Measurements from ENCODE around the gene TRAF3.

Gene TRAF3

DNA sequence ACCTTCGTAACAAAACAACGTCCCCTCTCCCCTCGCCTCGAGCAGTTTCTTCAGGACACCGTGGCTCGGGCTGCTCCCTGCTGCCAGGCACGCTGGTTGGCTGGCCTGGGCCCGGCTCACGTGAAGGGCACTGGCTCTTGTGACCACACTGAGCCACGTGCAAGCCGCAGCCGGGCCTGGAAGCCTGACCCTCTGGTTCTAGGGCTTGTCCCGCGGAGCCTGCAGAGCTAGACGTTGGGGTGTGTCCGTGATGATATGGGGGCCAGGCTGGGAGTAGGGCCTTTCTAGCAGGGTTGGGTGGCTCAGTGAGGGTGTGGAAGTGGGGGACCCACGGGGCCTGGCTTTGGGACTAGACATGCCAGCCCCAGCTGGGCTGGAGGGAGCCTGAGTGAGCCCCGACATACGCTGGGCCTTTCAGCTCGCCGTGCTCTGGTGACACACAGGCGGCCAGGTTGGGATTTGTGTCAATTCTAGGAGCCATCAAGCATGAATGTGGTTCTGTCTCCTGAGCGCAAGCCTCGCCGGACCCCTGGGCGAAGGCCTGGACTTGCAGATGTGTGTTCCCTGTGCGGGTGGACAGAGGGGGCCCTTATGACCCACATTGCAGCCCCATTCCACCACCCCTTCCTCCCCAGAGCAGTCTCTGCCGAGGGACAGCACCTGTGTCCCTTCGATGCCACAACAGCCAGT is 131.7 kb downstream of the TRAF3 start:
- no peak for DNase-seq (ENCODE audit: low read depth)

DNA sequence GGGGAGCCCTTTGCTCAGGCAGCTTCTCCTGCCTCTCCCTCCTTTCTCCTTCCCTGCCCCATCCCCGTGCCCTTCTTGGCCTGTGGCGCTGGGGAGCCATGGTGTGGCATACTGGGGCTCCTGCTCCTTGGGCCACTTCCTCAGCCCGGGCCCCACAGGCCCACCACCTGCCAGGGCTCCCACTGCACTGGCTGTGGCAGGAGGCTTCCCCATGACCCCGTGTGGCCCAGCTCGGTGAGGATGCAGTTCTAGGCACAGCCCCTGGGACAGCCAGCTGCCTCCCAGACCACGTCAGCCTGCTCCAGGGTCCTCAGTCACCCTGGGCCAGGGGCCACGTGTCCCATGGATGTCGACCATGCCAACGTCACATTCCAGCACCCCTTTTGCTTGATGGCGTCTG is 132.2 kb downstream of the TRAF3 start:
- no peak for DNase-seq (ENCODE audit: low read depth)

DNA sequence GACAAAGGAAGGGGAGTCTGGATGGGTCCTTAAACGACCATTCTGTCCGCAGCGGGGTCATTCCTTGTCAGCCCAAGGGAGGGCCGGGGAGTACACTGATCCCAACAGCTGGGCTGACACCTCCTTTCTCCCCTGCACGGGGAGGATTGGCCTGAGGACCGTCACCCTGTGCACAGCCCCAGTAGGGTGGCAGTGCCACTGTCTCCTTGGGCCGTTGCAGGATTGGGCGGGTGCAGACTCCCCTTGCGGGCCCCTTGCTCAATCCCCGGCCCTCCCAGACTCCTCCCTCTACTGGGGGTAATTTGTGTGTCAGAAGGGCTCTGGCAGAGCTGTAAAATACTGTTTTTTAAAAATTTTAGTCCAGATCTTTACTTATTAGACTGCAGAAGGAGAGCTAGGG is 132.7 kb downstream of the TRAF3 start:
- no peak for DNase-seq (ENCODE audit: low read depth)

DNA sequence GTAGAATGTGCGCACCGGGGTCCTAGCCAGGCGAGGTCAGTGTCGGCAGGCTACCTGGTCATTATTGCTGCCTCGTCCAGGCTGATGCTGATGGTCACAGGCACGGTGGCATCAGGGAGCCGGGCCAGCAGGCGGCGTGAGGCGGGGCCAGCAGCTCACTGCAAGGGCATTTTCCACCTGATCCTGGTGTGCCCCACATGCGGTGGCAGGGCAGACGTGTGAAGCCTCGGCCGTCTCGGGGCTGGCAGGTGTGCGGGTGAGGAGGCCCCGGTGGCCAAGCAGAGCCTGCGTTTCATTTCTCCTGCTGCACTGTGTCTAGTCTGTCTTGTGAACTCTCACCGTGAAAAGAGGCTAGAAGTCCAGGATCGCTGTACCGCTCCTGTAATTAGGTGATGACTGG is 133.2 kb downstream of the TRAF3 start:
- DNase-seq (ENCODE audit: low read depth) = no peak

DNA sequence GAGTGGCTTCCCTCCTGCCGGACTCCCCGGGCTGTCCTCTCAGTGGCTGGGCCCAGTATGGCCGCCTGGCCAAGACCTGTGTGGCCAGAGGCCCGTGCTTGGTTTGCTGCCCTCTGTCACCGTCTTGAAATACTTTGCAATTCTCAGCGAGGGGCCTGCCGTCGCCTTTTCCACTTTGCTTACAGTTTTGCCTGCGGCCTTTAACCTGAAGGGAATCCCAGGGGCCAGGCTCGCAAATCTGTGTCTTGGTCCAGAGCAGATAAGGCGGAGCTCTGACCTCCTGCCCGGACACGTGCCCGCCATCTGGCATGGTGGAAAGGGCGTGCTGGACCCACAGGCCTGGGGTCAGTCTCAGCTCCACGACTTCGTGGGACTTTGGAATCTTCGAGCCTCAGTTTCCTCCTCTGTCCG is 134.3 kb downstream of the TRAF3 start:
- DNase-seq (ENCODE audit: low read depth) = no peak

DNA sequence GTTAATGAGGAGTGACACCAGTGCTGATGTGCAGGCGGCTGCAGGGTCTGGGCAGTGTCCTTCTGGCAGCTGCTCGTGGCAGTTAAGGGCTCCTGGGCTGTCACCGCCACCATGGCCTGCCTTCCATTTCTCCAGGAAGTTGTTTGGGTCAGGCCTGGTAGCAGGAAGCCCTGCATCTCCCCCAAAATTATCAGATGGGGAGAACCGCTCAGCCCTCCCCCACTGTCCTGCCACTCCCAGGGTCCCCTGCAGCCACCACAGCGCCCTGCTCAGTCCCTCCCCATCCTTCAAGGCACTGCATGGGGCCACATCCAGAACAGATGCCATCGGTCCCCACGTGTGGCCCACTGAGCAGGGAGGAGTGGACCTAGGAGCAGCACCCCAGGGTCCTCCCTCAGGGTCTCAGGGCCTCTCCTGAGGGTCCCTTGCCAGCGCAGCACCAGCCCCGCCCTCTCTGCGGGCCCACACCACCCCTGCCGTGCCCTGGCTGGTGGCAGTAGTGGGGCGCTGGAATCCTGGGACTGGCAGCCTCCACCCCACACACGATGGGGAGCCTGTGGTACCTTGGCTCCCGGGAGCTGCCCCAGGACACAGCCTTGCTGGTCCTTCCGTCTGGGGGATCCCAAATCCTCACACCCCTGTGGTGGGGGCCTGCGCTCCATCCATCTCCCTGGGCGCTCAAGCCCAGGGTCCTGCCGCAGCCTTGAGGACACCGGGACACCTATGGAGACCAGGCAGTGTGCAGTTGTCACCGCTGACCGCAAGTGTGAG is 134.9 kb downstream of the TRAF3 start:
- DNase-seq (ENCODE audit: low read depth) = no peak

DNA sequence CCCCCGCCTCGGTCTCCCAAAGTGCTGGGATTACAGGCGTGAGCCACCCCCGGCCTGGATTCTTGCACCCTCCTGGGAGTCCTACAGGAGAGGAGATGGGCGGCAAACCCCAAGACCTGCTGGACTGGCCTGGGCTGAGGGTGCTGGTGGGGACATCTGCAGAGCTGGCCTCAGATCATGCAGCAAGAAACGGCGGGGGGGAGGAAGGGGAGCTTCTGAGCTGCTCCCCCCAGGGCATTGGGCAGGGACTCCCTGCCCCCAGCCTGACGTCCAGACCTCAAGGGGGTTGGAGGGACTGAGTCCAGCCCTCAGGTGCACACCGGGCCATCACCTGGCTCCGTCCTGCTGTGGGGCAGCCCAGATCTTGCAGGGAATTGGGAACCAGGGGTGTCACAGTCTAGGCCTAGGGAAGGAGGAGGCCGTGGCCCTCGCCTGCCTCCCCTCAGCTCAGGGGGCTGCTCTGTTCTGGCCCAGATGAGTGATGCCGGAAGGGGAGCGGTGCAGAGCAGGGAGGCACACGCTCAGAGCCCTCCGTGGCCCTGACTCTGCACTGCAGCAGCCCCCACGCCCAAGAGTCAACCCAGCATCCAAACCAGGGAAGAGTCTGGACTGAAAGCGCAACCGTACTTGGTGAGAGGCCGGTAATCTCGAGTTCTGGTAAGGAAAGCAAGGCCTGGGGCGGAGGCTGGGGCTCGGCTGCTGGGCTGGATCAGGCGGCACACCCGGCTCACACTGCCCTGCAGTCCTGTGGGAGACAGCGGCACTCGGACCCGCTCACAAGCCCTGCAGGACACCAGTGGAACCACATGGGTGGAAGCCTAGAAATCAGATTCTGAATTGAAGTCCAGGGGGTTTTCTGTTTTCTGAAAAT is 136.3 kb downstream of the TRAF3 start:
- no peak for DNase-seq (ENCODE audit: low read depth)

DNA sequence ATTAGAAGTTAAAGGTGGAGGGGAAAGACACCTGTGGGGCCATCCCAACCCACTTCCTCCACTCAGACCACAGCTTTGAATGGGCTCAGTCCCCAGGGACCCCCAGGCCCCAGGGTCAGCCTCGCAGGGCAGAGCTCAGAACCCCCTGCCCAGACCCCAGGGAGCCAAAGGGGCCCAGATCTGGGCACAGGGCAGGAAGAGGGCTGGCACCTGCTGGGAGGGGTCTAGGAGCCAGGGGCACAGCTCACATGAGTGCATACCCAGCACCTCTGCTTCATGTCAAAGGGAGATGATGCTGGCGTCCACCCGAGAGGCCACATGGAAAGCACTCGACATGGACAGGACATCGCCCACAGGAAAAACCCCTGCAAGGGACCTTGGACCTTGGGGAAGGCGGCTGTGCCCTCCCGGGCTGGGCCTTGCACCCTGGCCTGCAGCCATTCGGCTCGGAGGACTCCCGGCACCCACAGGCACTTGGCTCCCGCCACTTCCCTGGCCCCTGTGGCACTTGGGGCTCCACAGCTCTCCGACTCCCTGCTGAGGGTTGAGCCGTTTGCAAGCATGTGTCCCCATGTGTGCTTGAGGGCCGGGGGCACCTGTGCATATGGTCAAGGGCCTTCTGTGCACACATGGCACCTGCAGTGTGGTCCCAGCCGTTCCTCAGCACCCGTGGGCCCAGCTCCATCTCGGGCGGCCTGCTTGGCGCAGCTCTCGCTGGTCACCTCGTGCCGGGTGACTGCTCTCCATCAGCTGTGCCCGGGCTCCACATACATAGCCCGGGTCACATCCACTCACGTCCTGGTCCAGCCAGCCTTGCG is 137.4 kb downstream of the TRAF3 start:
- DNase-seq (ENCODE audit: low read depth) = no peak

DNA sequence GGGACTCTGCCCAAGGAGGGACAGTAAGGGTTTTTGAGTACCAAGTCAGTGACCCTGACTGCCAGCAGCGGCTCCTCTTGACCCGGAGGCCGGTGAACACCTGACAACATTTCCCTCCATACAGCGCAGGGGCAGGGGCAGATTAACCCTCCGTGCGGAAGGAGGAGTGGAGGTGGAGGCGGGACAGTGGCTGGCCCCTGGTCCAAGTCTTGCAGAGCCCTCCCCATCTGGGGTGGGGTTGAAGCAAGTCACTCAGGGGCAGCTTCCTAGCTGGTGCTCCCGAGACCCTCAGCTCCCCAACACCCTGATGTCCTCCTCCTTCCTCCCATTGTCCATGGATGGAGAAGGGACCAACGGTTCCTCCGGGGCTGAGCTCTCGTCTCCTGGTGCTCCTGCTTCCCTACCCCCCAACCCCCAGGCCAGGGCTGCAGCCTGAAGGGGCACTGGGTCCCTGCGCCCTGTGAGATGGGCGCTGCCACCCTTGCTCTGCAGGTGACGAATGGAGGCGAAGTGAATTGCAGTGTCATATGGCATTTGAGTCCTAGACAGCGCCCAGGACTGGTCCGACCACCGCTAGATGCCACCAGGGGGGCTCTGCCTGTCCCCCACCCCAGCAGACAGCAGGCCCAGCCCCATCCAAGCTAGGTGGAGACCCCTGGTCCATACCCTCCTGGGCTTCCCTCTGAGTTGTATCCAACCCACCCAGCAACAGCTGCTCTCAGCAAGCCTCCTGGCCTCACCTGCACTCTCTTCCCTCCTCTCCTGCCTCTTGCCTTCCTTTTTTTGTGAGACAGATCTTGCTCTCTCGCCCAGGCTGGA is 138.3 kb downstream of the TRAF3 start:
- no peak for DNase-seq (ENCODE audit: low read depth)

DNA sequence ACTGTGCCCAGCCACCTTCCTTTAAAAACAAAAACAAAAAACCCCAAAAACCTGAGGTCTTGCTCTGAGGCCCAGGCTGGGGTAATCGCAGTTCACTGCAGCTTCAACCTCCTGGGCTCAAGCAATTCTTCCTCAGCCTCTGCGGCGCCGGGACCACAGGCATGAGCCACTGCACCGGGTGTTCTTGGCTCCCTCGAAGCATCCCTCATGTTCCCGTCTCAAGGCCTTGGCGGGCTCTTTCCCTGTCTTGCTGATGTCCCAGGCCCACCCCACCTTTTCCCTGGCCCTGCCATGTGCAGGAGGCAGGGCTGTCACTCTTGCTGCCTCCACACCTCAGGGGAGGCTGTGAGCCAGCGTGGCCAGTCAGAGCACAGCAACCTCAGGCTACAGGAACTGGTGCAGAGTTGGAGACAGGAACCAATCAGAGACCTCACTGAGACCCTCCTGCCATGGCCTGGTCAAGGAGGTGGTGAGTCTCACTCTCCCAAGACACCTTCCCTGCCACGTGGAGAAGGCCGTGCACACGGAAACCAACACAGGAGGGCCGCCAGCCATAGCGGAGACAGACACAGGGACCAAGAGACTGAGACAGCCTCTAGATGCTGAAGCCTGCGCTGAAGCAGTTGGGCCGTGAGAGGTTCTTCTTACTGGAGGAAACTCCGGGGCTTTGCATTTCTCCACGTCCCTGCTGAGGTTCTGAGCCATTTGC is 139.3 kb downstream of the TRAF3 start:
- DNase-seq (ENCODE audit: low read depth) = no peak

DNA sequence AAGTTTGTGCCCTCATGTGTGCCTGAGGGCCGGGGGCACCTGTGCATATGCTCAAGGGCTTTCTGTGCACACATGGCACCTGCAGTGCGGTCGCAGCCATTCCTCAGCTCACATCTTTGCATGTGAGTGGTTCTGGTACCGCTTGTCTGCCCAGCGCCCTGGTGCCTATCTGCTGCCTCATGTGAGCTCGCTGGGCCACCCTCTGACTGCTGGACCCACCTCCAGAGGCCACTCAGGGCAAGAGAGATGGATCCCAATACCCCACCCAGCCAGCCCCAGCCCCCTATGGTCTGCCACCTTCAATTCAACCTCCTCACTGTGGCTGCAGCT is 139.8 kb downstream of the TRAF3 start:
- no peak for DNase-seq (ENCODE audit: low read depth)

DNA sequence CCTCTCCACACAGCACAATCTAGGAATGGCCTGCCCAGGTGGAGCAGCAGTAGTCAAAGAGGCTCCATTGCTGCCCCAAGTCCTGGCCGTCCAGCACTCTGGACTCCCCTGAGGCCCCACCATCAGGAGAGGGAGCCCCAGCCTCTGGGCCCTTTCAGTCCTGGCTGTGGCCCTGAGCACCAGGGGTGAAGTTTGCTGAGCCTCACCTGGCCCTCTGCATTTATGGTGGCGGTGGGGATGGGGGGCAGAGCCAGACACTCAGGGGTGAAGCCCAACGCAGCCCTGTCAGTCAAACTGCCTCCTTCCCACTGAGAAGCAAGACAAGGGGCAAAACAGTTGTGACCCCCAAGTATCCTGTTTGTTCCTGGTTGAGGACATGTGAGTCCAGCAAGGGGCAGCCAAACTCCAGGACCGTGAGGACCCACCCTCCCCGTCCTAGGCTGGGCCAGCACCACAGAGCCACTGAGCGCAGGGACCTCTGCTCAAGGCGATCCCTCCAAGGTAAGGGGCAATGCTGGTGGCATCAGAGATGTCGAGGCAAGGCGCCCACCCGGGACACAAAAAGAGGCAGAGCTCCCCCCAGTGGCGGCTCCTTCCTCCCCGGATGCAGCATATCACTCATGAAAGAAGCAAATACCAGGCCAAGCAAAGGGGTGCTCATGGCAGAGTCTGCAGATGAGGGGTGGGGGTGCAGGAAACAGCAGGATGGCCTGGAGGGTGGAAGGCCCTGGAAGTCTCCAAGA is 140.4 kb downstream of the TRAF3 start:
- no peak for DNase-seq (ENCODE audit: low read depth)

DNA sequence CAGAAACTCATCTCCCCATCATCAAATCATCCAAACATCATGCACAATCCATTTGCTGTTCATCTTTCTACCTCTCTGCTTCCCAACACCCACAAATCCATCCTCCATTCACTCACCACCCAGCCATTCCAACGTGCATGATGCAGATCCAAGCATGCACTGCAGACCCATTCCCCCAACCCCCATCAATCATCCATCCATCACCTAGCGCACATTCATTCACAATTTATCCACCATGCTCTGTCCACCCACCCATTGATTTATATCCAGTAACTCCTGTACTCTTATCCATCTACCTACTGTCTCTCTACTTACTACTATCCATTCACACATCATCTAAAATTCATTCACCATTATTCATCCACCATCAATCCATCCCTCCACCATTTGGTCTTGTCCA is 141.2 kb downstream of the TRAF3 start:
- no peak for DNase-seq (ENCODE audit: low read depth)

DNA sequence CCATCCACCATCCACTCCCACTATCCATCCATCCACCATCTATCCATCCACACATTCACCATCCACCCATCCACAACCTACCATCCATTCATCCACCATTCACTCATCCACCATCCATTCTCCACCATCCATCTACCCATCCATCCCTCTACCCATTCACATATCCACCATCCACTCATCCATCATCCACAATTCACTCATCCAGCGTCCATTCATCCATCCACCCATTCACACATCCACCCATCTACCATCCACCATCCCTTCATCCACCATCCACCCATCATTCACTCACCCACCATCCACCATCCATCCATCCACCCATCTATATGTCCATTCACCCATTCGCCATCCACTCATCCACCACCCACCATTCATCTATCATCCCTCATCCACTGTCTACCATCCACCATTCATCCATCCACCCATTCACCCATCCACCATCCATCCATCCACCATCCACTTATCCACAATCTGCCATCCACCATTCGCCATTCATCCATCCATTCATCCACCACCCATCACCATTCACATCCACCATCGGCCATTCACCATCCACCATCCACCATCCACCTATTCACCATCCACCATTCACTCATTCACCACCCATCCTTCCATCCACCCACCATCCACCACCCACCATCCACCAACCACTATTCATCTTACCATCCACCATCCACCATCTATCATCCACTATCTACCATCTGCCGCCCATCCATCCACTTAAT is 143.2 kb downstream of the TRAF3 start:
- DNase-seq (ENCODE audit: low read depth) = no peak

DNA sequence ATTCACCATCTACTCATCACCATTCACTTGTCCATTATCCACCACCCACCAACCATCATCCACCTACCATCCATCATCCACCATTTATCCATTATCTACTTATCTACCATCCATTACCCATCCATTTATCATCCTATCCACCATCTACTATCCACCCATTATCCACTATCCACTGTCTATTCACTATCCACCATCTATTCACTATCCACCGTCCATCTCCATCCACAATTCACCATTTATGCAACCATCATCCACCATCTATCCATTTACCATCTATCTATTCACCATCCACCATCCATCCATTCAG is 143.7 kb downstream of the TRAF3 start:
- DNase-seq (ENCODE audit: low read depth) = no peak

DNA sequence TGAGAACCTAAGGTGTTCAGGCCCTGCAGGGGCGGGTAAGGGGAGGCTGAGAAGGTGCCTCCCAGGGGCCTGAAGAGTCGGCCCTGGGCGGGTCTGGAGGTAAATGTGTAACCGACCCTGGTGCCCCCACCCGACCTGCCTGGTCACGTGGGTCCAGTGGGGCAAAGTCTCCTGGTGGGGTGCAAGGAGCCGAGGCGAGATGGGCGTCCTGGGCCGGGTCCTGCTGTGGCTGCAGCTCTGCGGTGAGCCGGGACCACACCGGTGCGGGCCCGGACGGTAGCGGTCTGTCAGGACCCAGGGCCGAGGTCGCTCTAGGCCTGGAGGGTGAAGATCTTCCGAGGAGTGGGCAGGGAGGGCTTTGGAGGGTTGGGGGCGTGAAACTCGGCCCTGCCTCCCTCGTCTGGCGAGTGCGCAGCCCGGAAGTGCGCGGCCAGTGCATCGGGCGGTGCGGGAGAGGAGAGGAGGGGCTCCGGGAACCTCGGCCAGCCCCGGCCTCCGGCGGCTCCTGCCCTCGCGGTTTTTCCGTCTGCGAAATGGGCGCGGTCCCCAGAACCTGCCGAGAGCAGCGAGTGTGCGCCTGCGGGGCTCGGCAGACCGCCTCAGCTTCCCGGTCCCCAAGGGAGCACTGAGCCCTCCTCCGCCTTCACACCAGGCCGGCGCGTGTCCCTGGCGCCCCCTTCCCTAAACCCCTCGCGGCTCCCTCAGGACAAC is 145.4 kb downstream of the TRAF3 start, which contains the start of gene AMN:
Gene AMN (plus strand): TSS at position 174 of the 711 bp plus-strand sequence. CDS start 26 bp downstream, at position 200.
- DNase-seq (ENCODE audit: low read depth) = no peak

DNA sequence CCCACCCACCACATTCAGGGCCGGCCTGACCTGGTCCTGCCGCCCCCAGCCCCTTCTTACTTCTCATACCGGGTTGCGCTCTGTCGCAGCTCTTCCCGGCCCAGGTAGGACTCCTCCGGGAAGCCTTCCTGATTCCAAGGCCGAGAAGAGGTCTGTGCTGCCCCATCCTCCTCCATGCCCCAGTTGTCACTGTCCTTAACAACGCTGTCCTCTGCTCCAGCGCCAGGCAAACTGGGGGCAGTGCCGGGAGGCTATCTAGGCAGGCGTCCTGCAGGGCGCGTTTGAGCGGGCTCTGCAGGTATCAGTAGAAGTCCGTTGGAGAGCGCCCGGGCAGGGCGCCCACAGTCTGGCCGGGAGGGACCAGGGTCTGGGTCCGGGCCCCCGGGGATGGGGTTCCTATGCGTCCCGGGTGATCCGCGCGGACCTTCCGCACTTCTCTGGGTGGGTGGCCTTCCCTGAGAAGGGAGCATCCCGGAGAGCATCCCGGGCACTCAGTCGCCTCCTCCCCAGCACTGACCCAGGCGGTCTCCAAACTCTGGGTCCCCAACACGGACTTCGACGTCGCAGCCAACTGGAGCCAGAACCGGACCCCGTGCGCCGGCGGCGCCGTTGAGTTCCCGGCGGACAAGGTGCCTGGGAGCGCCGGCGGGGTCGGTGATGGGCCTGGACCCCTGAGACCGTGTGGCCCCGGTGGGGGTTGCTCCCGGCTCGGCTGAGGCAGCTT is 146.1 kb downstream of the TRAF3 start:
- no peak for DNase-seq (ENCODE audit: low read depth)

DNA sequence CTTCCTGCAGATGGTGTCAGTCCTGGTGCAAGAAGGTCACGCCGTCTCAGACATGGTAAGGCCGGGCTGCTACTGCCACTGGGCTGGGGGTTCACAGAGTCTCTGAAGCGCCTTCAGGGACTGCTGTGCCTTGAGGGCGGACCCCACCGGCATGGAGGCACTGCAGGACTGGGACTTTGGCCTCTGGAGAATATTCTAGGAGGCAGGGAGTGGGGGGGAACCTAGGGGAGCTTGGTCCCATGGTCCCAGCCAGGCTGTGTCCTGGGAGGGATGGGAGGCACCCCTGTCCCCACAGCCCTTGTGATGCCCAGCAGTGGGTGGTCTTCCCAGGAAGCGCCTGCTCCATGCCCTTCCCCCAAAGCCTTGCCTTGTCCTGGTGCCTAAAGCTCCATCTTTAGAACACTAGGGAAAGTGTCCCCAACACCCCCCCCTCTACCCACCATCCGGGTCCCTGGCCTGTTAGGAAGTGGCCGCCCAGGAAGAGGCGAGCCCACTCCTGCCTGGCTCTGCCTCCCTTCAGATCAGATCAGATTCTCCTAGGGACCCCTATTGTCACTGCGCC is 146.8 kb downstream of the TRAF3 start:
- DNase-seq (ENCODE audit: low read depth) = no peak

Data from non-pigmented ciliary epithelial cell (primary cell).